ENCODE data around the gene CISH. TPM values are rescaled to one million over a fixed set of nuclear protein-coding genes. Genes with fewer than 3 reads are reported as not detected.
A peak's percentile ranks its signal among the peaks of the same experiment; 100 is the strongest.

CISH gene
- total RNA-seq, 1 donor from 2014 or later = 0.32 TPM

- no peak overlapping the region for H3K4me3 Mint-ChIP-seq
- H3K27ac Mint-ChIP-seq = peak overlapping the region; percentile 78
- Histone ChIP-seq H3K4me3 (no peak overlapping the region), H3K4me2 (no peak overlapping the region), H3K27me3 (no peaks in the 10 kb centered on the region), H3K36me3 (no peaks in the 10 kb centered on the region), H2AFZ (replicated peaks) (no peak overlapping the region), H3K27ac (no peak overlapping the region), H3K9me3 (ENCODE audit: low read depth) (no peaks in the 10 kb centered on the region), H4K20me1 (ENCODE audit: low read depth) (peaks cover 5% of the 10 kb centered on the region), H3F3A (ENCODE audit: low read depth) (peaks cover 20% of the 10 kb centered on the region), H3K4me1 (peaks cover 16% of the 10 kb centered on the region), H3K9ac (no peak overlapping the region), H3K79me2 (ENCODE audit: low read depth) (no peaks in the 10 kb centered on the region)
- no peaks in the 10 kb centered on the region for H3K9me3 Mint-ChIP-seq
- peaks cover 44% of the 10 kb centered on the region for H3K4me1 Mint-ChIP-seq
- peaks cover 10% of the 10 kb centered on the region for H3K36me3 Mint-ChIP-seq
- DNase-seq (ENCODE audit: low spot score) = peak; percentile 35
- H3K27me3 Mint-ChIP-seq (ENCODE audit: insufficient read depth, low read depth) = peaks cover 3% of the 10 kb centered on the region
- TF ChIP-seq EZH2phosphoT487 (IDR thresholded peaks at IDR 0.05) (no peak), EZH2 (IDR thresholded peaks at IDR 0.05) (no peak)
- TF ChIP-seq, protein P1, sequence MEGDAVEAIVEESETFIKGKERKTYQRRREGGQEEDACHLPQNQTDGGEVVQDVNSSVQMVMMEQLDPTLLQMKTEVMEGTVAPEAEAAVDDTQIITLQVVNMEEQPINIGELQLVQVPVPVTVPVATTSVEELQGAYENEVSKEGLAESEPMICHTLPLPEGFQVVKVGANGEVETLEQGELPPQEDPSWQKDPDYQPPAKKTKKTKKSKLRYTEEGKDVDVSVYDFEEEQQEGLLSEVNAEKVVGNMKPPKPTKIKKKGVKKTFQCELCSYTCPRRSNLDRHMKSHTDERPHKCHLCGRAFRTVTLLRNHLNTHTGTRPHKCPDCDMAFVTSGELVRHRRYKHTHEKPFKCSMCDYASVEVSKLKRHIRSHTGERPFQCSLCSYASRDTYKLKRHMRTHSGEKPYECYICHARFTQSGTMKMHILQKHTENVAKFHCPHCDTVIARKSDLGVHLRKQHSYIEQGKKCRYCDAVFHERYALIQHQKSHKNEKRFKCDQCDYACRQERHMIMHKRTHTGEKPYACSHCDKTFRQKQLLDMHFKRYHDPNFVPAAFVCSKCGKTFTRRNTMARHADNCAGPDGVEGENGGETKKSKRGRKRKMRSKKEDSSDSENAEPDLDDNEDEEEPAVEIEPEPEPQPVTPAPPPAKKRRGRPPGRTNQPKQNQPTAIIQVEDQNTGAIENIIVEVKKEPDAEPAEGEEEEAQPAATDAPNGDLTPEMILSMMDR (IDR thresholded peaks at IDR 0.05) = no peak
Measured at GRCh38 chr3:50648313-50648712, 36.7 kb upstream of the CISH start.

DNA sequence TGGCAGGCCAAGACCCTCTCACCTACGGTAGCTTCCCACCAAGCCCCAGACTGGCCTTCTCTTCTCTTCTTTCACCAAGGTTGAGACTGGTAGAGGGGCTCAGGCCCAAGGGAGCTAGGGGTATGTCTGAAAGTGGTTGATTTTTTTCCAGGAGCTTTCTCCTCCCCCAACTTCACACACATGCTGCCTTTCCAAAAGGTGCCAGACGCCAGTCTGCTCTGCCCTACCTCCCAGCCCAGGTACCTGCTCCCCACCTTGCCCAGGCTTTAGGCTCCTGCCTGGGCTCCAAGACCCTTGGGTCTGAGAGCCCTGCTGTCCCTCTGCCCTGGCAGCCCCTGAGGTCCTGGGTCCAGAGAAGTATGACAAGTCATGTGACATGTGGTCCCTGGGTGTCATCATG, 33.8 kb upstream of the CISH start:
- no peak overlapping the region for H3K4me2 ChIP-seq
- Mint-ChIP-seq H3K4me3 (no peak overlapping the region), H3K27ac (no peak overlapping the region), H3K4me1 (peaks cover 19% of the 10 kb centered on the region), H3K9me3 (no peaks in the 10 kb centered on the region), H3K27me3 (ENCODE audit: insufficient read depth, low read depth) (peaks cover 9% of the 10 kb centered on the region), H3K36me3 (peaks cover 12% of the 10 kb centered on the region)
- H4K20me1 ChIP-seq (ENCODE audit: low read depth) = no peaks in the 10 kb centered on the region
- no peak overlapping the region for H3K9ac ChIP-seq
- no peaks in the 10 kb centered on the region for H3K4me1 ChIP-seq
- no peak overlapping the region for H3K27ac ChIP-seq
- H3K36me3 ChIP-seq = no peaks in the 10 kb centered on the region
- H2AFZ ChIP-seq (replicated peaks) = no peak overlapping the region
- no peaks in the 10 kb centered on the region for H3K79me2 ChIP-seq (ENCODE audit: low read depth)
- TF ChIP-seq EZH2 (IDR thresholded peaks at IDR 0.05) (no peak), EZH2phosphoT487 (IDR thresholded peaks at IDR 0.05) (no peak)
- TF ChIP-seq, protein P1 (IDR thresholded peaks at IDR 0.05) = no peak
- DNase-seq (ENCODE audit: low spot score) = no peak
- H3F3A ChIP-seq (ENCODE audit: low read depth) = no peaks in the 10 kb centered on the region
- H3K9me3 ChIP-seq (ENCODE audit: low read depth) = no peaks in the 10 kb centered on the region
- no peak overlapping the region for H3K4me3 ChIP-seq
- no peaks in the 10 kb centered on the region for H3K27me3 ChIP-seq

DNA sequence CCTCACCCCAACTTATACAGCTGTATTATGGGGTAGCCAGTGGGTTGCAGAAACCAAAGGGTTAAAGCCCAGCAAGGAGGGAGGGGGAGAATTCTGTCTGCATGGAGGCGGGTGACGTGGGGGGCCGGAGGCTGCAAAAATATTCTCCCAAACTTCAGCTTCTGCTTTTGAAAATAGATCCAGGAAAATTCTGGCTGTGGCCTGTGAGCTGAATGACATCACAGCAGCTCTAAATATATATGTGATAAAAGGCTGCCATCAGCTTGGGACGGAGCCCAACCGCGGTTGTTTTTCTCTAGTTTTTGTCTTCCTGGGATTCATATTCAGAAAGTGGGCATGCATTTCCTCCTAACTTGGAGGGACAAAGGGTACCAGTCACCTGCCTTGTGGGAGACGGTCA, 33.0 kb upstream of the CISH start:
- Histone ChIP-seq H3K36me3 (no peaks in the 10 kb centered on the region), H3K4me1 (no peaks in the 10 kb centered on the region), H3K9ac (no peak overlapping the region), H3F3A (ENCODE audit: low read depth) (no peaks in the 10 kb centered on the region), H3K27ac (no peak overlapping the region), H3K4me3 (no peak overlapping the region), H3K27me3 (no peaks in the 10 kb centered on the region), H3K4me2 (no peak overlapping the region), H4K20me1 (ENCODE audit: low read depth) (no peaks in the 10 kb centered on the region), H3K9me3 (ENCODE audit: low read depth) (no peaks in the 10 kb centered on the region), H2AFZ (replicated peaks) (no peak overlapping the region), H3K79me2 (ENCODE audit: low read depth) (no peaks in the 10 kb centered on the region)
- Mint-ChIP-seq H3K9me3 (no peaks in the 10 kb centered on the region), H3K27me3 (ENCODE audit: insufficient read depth, low read depth) (peaks cover 9% of the 10 kb centered on the region), H3K4me1 (peaks cover 14% of the 10 kb centered on the region), H3K4me3 (no peak overlapping the region), H3K36me3 (peaks cover 12% of the 10 kb centered on the region), H3K27ac (no peak overlapping the region)
- DNase-seq (ENCODE audit: low spot score) = no peak
- no peak for TF ChIP-seq EZH2 (IDR thresholded peaks at IDR 0.05)

GRCh38 chr3:50642382-50642781, 30.8 kb upstream of the CISH start:
- Histone ChIP-seq H3K4me3 (no peak overlapping the region), H2AFZ (replicated peaks) (no peak overlapping the region), H3K4me2 (no peak overlapping the region), H4K20me1 (ENCODE audit: low read depth) (peaks cover 13% of the 10 kb centered on the region), H3K4me1 (no peaks in the 10 kb centered on the region), H3K9ac (no peak overlapping the region), H3K36me3 (no peaks in the 10 kb centered on the region), H3K9me3 (ENCODE audit: low read depth) (no peaks in the 10 kb centered on the region), H3K79me2 (ENCODE audit: low read depth) (no peaks in the 10 kb centered on the region), H3K27me3 (no peaks in the 10 kb centered on the region), H3F3A (ENCODE audit: low read depth) (no peaks in the 10 kb centered on the region), H3K27ac (no peak overlapping the region)
- DNase-seq (ENCODE audit: low spot score) = no peak
- Mint-ChIP-seq H3K9me3 (no peaks in the 10 kb centered on the region), H3K36me3 (peaks cover 12% of the 10 kb centered on the region), H3K27ac (no peak overlapping the region), H3K4me1 (peaks cover 12% of the 10 kb centered on the region), H3K4me3 (no peak overlapping the region), H3K27me3 (ENCODE audit: insufficient read depth, low read depth) (peaks cover 11% of the 10 kb centered on the region)
- TF ChIP-seq EZH2 (IDR thresholded peaks at IDR 0.05) = no peak
- TF ChIP-seq, protein P1 (IDR thresholded peaks at IDR 0.05) = no peak
- TF ChIP-seq EZH2phosphoT487 (IDR thresholded peaks at IDR 0.05) = no peak
